Neuronal stem cell (in vitro differentiated cells): ENCODE data around the gene IFIT1.

Experiments used
- DNase-seq: peaks from one replicate; pipeline ENCODE4 v3.0.0-alpha.2; 2013; ENCODE audit warnings: low spot score
- H2AFZ ChIP-seq: one replicate; pipeline ENCODE4 v1.6.1; 2013; ENCODE audit warnings: mild to moderate bottlenecking, low read length, inconsistent platforms
- H2AK5ac ChIP-seq: 2 replicates; pipeline ENCODE4 v1.6.1; 2013; ENCODE audit warnings: low read depth, mild to moderate bottlenecking, inconsistent platforms, low read length, moderate library complexity, mixed read lengths
- H2BK120ac ChIP-seq: 2 replicates; pipeline ENCODE4 v1.6.1; 2013; ENCODE audit warnings: low read depth, mild to moderate bottlenecking, inconsistent platforms, low read length, moderate library complexity, mixed read lengths
- H2BK12ac ChIP-seq: one replicate; pipeline ENCODE4 v1.6.1; 2013; ENCODE audit warnings: low read length, inconsistent platforms
- H2BK15ac ChIP-seq: 2 replicates; pipeline ENCODE4 v1.6.1; 2013; ENCODE audit warnings: mild to moderate bottlenecking, low read length, inconsistent platforms, mixed read lengths
- H2BK5ac ChIP-seq: one replicate; pipeline ENCODE4 v1.6.1; 2013; ENCODE audit warnings: inconsistent platforms, mild to moderate bottlenecking, low read length, moderate library complexity
- H3K14ac ChIP-seq: one replicate; pipeline ENCODE4 v1.6.1; 2013; ENCODE audit warnings: low read length, inconsistent platforms
- H3K18ac ChIP-seq: 2 replicates; pipeline ENCODE4 v1.6.1; 2013; ENCODE audit warnings: low read length, inconsistent platforms
- H3K23ac ChIP-seq: 2 replicates; pipeline ENCODE4 v1.6.1; 2013; ENCODE audit warnings: low read depth, mild to moderate bottlenecking, mixed read lengths, low read length, inconsistent platforms; ENCODE audit not compliant: poor library complexity
- H3K27ac ChIP-seq: replicated peaks from 3 replicates; pipeline ENCODE4 v1.5.1; 2013; ENCODE audit warnings: low read length, inconsistent platforms
- H3K27me3 ChIP-seq, 3 experiments: 2 replicates each; pipeline ENCODE4 v1.6.1; 2013; ENCODE audit warnings: low read length in 3 of 3, mild to moderate bottlenecking in 2 of 3, inconsistent platforms in 1 of 3, low read depth in 1 of 3, mixed read lengths in 1 of 3, moderate library complexity in 1 of 3; ENCODE audit not compliant: control insufficient read depth in 3 of 3, insufficient read depth in 3 of 3
- H3K36me3 ChIP-seq, 2 donors: replicated peaks in 1 of 2; 2 replicates each; pipeline ENCODE4 v1.6.1; 2013; ENCODE audit warnings: low read length in 2 of 2; ENCODE audit not compliant: control insufficient read depth in 2 of 2, insufficient read depth in 2 of 2
- H3K4ac ChIP-seq: 2 replicates; pipeline ENCODE4 v1.6.1; 2013; ENCODE audit warnings: inconsistent platforms, mild to moderate bottlenecking, low read length, moderate library complexity
- H3K4me1 ChIP-seq, 2 donors: 1 replicate in 1 of 2; 2 replicates in 1 of 2; pipeline ENCODE4 v1.6.1; 2013; ENCODE audit warnings: low read length in 2 of 2, low read depth in 1 of 2; ENCODE audit not compliant: control insufficient read depth in 2 of 2, insufficient read depth in 1 of 2
- H3K4me2 ChIP-seq: one replicate; pipeline ENCODE4 v1.6.1; 2013; ENCODE audit warnings: mild to moderate bottlenecking, low read length, inconsistent platforms; ENCODE audit not compliant: insufficient read depth, poor library complexity, severe bottlenecking
- H3K4me3 ChIP-seq, 2 donors: 2 replicates each; pipeline ENCODE4 v1.5.1; 2013; ENCODE audit warnings: low read length in 2 of 2, mild to moderate bottlenecking in 2 of 2, inconsistent platforms in 1 of 2, moderate library complexity in 1 of 2
- H3K79me1 ChIP-seq: one replicate; pipeline ENCODE4 v1.6.1; 2013; ENCODE audit warnings: low read depth, mild to moderate bottlenecking, inconsistent platforms, low read length, moderate library complexity
- H3K9ac ChIP-seq: one replicate; pipeline ENCODE4 v1.6.1; 2013; ENCODE audit warnings: mild to moderate bottlenecking, low read depth, low read length, inconsistent platforms; ENCODE audit not compliant: poor library complexity
- H3K9me3 ChIP-seq, 2 donors: replicated peaks in 1 of 2; 2 replicates each; pipeline versions ENCODE3 to v1.6.1; 2013; ENCODE audit warnings: low read length in 2 of 2, mild to moderate bottlenecking in 2 of 2, inconsistent platforms in 1 of 2, low read depth in 1 of 2, mixed read lengths in 1 of 2, moderate library complexity in 1 of 2; ENCODE audit not compliant: control insufficient read depth in 2 of 2, insufficient read depth in 1 of 2
- H4K8ac ChIP-seq: one replicate; pipeline ENCODE4 v1.6.1; 2013; ENCODE audit warnings: low read depth, mild to moderate bottlenecking, inconsistent platforms, low read length, moderate library complexity
- H4K91ac ChIP-seq: one replicate; pipeline ENCODE4 v1.6.1; 2013; ENCODE audit warnings: low read length, low read depth, mild to moderate bottlenecking, inconsistent platforms; ENCODE audit not compliant: poor library complexity
- WGBS, 2 donors: extraction: QIAGEN DNeasy Blood & Tissue Kit; methylation state at CpG; one replicate each; pipeline ENCODE4 v1.1.7; 2013; ENCODE audit warnings: missing lambda C conversion rate in 2 of 2, mixed read lengths in 1 of 2; ENCODE audit not compliant: insufficient read length in 2 of 2, insufficient replicate concordance in 1 of 2; ENCODE audit errors: extremely low coverage in 2 of 2; 5-methylcytosine and 5-hydroxymethylcytosine counted together

The IFIT1 gene

GRCh38 chr10:89421018-89421476 lies 28.6 kb downstream of the IFIT1 start:
- Histone ChIP-seq H3K9ac (no peak overlapping the region), H3K14ac (no peak overlapping the region), H2BK15ac (no peak overlapping the region), H2BK120ac (no peak overlapping the region), H3K23ac (no peak overlapping the region), H3K4me1 (peaks cover 0 to 1% of the 10 kb centered on the region in 2 donors), H3K79me1 (no peaks in the 10 kb centered on the region), H4K8ac (no peak overlapping the region), H2BK12ac (no peak overlapping the region), H3K27me3 (no peaks in the 10 kb centered on the region), H4K91ac (no peak overlapping the region), H2BK5ac (no peak overlapping the region), H2AFZ (no peak overlapping the region), H3K18ac (no peak overlapping the region), H3K4ac (no peak overlapping the region), H3K36me3 (peaks cover 4 to 39% of the 10 kb centered on the region in 2 donors), H3K4me3 (no peak overlapping the region), H2AK5ac (no peak overlapping the region), H3K9me3 (peaks cover 0 to 5% of the 10 kb centered on the region in 2 donors), H3K4me2 (no peak overlapping the region), H3K27ac (no peak overlapping the region)
- no peak for DNase-seq
- no CpG with 5 or more reads among the region's 2 CpGs for WGBS, 2 donors

DNA sequence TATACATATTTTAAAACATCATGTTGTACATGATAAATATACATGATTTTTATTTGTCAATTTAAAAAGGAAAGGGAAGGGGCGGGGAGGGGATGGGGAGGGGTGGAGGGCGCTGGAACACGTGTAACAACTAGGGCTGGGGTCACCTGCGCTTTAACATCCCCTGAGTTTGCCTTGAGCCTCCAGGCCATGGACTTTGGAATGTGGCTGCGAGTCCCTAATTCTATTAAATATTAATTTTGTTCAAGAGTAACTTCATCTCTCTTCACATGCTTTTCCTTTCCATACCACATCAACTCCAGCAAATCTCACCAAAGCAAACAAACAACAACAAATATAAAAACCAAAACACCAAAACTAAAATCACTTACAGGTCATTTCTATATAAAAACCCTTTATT lies 32.6 kb downstream of the IFIT1 start:
- H3K4ac ChIP-seq, result no peak overlapping the region
- H3K23ac ChIP-seq, result no peak overlapping the region
- no peak overlapping the region for H3K18ac ChIP-seq
- DNase-seq, result no peak
- no peak overlapping the region for H2AFZ ChIP-seq
- no peak overlapping the region for H2BK12ac ChIP-seq
- no peaks in the 10 kb centered on the region for H3K4me1 ChIP-seq
- H3K9me3 ChIP-seq, result no peaks in the 10 kb centered on the region
- H4K91ac ChIP-seq, result no peak overlapping the region
- no peak overlapping the region for H3K27ac ChIP-seq
- H2BK15ac ChIP-seq, result no peak overlapping the region
- H3K36me3 ChIP-seq, result peaks cover 0 to 13% of the 10 kb centered on the region in 2 donors
- no peak overlapping the region for H4K8ac ChIP-seq
- H3K79me1 ChIP-seq, result no peaks in the 10 kb centered on the region
- no peak overlapping the region for H2AK5ac ChIP-seq
- no peak overlapping the region for H2BK5ac ChIP-seq
- no peak overlapping the region for H2BK120ac ChIP-seq
- H3K27me3 ChIP-seq, result peaks cover 0 to 8% (median 0%) of the 10 kb centered on the region in 3 experiments
- H3K4me2 ChIP-seq, result no peak overlapping the region
- no peak overlapping the region for H3K9ac ChIP-seq
- no peak overlapping the region for H3K14ac ChIP-seq
- no CpG with 5 or more reads among the region's 5 CpGs for WGBS, 2 donors
- H3K4me3 ChIP-seq, result no peak overlapping the region

DNA sequence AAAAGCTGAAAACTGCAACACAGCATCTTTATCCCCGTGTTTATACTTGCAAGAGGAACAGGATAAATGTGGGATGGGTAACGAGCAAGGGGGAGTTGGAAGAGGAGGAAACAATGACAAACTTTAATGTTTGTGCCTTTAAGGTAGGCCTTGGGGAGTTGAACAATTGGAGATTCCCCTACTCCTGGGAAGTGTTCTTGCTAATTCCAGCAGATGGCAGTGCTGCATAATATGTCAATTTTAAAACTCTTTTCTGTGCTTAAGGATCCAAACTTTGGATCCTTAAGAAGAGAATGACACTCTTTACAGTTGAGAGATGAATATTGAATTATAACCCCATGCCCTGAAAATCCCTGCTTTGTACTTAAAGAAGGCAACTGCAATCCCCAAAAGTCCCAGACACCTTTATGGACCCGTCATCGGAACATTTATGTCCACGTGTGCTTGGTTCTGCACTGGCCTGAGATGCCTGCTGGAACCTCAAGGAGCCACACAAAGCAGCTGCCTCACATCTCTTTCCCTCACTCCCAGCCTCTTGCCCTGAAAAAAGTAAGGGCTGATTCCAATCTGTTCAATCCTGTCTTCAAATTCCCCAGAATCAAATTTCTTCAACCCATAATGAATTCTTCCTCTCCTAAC lies 33.9 kb downstream of the IFIT1 start:
- H3K4me3 ChIP-seq, result no peak overlapping the region
- peaks cover 0 to 9% (median 0%) of the 10 kb centered on the region in 3 experiments for H3K27me3 ChIP-seq
- DNase-seq, result peak; percentile 48

DNA sequence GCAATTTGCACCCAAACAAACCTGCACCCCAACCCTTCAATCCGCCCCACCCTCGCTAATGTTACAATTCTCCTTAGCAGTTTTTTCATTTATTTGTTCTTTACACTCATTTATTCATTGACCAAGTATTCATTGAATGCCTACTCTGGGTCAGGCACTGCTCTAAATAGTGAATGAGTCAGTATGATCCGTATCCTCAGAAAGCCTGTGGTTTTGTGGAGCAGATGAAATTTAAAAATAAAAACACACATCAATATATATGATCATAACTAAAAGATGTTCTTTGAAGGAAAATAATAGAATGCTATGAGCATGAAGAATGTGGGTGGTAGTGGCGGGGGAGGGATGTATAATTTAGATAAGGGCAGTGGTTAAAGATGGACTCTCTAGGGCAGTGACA lies 35.2 kb downstream of the IFIT1 start:
- Histone ChIP-seq H2BK120ac (no peak overlapping the region), H3K18ac (no peak overlapping the region), H3K14ac (no peak overlapping the region), H2BK15ac (no peak overlapping the region), H3K23ac (no peak overlapping the region), H3K27me3 (peaks cover 0 to 20% (median 0%) of the 10 kb centered on the region in 3 experiments), H3K36me3 (no peaks in the 10 kb centered on the region), H2AK5ac (no peak overlapping the region), H4K8ac (no peak overlapping the region), H3K79me1 (no peaks in the 10 kb centered on the region), H4K91ac (no peak overlapping the region), H2BK5ac (no peak overlapping the region), H3K4me2 (no peak overlapping the region), H3K9me3 (no peaks in the 10 kb centered on the region), H3K9ac (no peak overlapping the region), H3K4me3 (no peak overlapping the region), H2BK12ac (no peak overlapping the region), H3K27ac (no peak overlapping the region), H3K4me1 (no peaks in the 10 kb centered on the region), H2AFZ (no peak overlapping the region), H3K4ac (no peak overlapping the region)
- WGBS, 2 donors, result 100% methylated on average over 2 of the region's 4 CpGs; no CpG with 5 or more reads in 1 of the 2 donors
- no peak for DNase-seq

More for the DNA sequence above, 33.9 kb downstream of the IFIT1 start:
- Histone ChIP-seq H3K79me1 (no peaks in the 10 kb centered on the region), H3K23ac (no peak overlapping the region), H2BK12ac (no peak overlapping the region), H3K36me3 (peaks cover 0 to 2% of the 10 kb centered on the region in 2 donors), H3K4me2 (no peak overlapping the region), H3K4me1 (no peaks in the 10 kb centered on the region), H2BK15ac (no peak overlapping the region), H3K9me3 (no peaks in the 10 kb centered on the region), H4K8ac (no peak overlapping the region), H2AFZ (no peak overlapping the region), H3K9ac (no peak overlapping the region), H4K91ac (no peak overlapping the region), H2AK5ac (no peak overlapping the region), H2BK120ac (no peak overlapping the region), H2BK5ac (no peak overlapping the region), H3K4ac (no peak overlapping the region), H3K27ac (no peak overlapping the region), H3K14ac (no peak overlapping the region), H3K18ac (no peak overlapping the region)
- no CpG with 5 or more reads among the region's 5 CpGs for WGBS, 2 donors
